GM12875 (cell line): ENCODE results near the gene SSRP1.

Source experiments
- H3K4me3 ChIP-seq: one replicate; pipeline ENCODE4 v1.5.1; 2011; ENCODE audit warnings: low read depth, low read length, control low read depth
- TF ChIP-seq, protein P1 (sequence below): IDR thresholded peaks from 2 replicates; pipeline ENCODE4 v1.5.1; 2011; ENCODE audit warnings: low read depth, mild to moderate bottlenecking, control low read depth, inconsistent platforms, low read length, moderate library complexity, borderline replicate concordance; ENCODE audit not compliant: insufficient read depth

Gene SSRP1

DNA sequence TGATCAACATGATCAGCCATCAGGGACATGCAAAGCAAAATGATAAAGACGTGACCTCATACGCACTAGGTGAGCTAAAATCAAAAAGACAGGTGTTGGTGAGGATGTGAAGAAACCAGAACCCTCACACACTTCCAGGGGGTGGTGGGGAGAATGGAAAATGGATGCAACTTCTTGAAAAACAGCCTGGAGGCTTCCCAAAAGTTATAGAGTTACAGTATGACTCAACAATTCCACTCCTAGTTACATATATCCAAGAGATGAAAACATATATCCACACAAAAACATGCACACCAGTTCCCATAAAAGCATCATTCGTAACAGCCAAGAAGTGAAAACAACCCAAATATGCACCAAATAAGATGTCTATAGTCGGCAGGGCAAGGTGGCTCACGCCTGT is 56.6 kb downstream of the SSRP1 start:
- TF ChIP-seq, protein P1, sequence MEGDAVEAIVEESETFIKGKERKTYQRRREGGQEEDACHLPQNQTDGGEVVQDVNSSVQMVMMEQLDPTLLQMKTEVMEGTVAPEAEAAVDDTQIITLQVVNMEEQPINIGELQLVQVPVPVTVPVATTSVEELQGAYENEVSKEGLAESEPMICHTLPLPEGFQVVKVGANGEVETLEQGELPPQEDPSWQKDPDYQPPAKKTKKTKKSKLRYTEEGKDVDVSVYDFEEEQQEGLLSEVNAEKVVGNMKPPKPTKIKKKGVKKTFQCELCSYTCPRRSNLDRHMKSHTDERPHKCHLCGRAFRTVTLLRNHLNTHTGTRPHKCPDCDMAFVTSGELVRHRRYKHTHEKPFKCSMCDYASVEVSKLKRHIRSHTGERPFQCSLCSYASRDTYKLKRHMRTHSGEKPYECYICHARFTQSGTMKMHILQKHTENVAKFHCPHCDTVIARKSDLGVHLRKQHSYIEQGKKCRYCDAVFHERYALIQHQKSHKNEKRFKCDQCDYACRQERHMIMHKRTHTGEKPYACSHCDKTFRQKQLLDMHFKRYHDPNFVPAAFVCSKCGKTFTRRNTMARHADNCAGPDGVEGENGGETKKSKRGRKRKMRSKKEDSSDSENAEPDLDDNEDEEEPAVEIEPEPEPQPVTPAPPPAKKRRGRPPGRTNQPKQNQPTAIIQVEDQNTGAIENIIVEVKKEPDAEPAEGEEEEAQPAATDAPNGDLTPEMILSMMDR: no peak
- H3K4me3 ChIP-seq: no peak overlapping the region

DNA sequence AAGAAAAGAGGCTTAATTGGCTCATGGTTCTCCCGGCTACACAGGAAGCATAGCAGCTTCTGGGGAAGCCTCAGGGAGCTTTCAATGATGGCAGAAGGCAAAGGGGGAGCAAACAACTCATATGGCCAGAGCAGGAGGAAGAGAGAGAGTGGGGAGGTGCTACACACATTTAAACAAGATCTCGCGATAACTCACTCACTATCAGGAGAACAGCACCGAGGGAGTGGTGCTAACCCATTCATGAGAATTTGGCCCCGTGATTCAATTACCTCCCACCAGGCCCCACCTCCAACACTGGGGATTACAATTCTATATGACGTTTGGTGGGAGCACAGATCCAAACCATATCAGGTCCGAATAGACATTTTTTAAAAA is 57.0 kb downstream of the SSRP1 start:
- H3K4me3 ChIP-seq: no peak overlapping the region
- TF ChIP-seq, protein P1: no peak

DNA sequence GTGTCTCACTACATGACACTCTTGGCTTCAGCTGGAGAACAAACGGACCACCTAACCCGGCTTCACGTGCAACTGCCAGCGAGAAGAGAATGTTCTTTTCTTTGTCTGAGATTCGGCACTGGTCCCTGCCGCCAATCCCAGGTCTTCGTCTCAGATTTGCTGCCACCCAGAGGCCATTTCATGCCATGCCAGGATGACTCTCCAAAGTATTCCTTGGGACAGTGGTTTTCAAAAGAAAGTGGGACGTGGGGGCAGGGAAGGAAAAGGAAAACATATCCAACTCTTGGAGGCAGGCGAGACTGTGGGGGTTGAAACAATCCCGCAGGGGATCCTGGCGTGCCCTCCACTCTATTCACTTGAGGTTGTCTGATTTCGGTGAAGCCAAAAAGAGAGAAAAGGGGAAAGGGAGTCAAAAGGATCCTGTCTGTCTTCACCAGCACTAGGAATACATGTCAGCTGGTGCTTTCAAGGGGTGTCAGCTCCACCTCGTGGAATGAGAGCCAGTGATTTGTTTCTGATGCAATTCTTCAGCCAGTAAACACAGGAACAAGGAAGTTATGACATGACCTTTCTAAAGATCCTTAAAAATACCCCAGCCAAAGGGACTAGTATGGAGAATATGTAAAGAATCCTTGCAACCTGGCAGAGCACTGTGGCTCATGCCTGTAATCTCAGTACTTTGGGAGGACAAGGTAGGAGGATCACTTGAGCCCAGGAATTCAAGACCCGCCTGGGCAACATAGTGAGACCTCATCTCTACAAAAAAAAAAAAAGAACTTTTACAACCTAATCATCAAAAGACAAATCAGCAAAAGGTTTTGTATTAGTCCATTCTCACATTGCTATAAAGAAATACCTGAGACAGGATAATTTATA is 57.6 kb downstream of the SSRP1 start:
- H3K4me3 ChIP-seq: no peak overlapping the region

DNA sequence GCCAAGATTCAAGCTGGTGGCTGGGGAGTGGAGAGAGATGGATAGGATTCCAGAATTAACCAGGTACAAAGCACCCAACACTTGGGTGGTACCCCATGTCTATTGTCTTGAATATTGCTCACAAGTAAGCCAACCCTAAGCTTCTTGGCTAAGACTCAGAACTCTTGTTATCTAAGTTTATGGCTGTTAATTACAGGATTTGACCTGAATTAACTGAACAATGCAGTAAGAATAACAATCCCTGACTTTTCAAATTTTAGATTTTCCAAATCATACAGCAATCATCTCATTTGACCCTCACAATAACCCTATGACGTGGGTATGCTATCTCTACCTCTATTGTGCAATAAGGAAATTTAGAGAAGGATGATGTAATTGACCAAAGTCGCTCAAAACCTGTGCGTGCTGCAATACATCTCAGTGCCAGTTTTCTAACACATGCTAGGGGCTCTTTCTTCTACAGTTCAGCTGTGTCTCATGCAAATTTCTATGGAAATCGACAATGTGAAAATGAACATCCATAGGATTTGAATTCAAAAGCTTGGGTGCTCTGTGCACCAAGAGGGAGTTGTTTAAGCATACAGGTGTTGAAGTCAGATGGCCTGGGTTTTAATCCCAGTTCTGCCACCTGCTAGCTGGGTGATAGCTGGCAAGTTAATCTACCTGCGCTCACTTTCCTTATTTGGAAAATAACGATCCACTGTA is 58.6 kb downstream of the SSRP1 start:
- TF ChIP-seq, protein P1: no peak

More for the DNA sequence above, 57.6 kb downstream of the SSRP1 start:
- TF ChIP-seq, protein P1: peak; percentile 85

GRCh38 chr11:57276169-57276970 is 59.3 kb downstream of the SSRP1 start:
- TF ChIP-seq, protein P1: no peak
- H3K4me3 ChIP-seq: no peak overlapping the region

More for the DNA sequence above, 58.6 kb downstream of the SSRP1 start:
- H3K4me3 ChIP-seq: no peak overlapping the region
